ENCODE results near the gene SMAD2.

DNA sequence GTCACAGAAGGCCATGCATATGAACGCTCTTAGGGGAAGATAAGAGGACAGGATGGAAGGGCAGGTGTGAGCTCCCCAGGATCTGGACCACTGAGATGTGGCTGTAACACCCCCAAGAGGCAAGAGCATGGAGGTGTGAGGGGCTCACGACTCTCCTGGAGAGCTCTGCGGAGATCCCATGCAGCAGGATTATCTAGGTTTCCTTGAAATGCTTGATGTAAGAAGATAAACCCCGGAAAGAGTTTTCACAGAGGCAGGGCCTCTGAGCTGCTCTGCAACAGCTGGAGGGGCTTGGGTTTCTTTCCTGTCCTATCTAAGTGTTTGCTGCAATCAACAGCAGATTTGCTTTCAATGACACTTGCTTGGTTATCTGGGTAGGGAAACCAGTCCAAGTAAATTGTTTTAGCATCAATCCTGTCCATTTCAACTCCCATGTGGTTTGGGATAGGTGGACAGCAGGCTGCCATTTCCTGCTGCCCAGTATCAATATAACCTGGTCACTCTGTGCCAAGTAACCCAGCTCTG lies 138.9 kb downstream of the SMAD2 start:
- TF ChIP-seq CTCF (IDR thresholded peaks at IDR 0.05; ENCODE audit: low read length), result no peak
- TF ChIP-seq EZH2 (IDR thresholded peaks at IDR 0.05; ENCODE audit: borderline replicate concordance, low read length), result no peak
